ENCODE results near the gene NTF4. TPM values are rescaled to one million over a fixed set of nuclear protein-coding genes. Genes with fewer than 3 reads are reported as not detected.
A peak's percentile ranks its signal among the peaks of the same experiment; 100 is the strongest.
"Not testable (repeated sequence)": the region's sequence is repeated elsewhere in the genome, so short reads cannot be mapped to it uniquely, and the experiment has no call there.

The NTF4 gene
- total and polyA plus RNA-seq, 2 donors from 2014 or later: 0.28 TPM; not detected in 1

- FAIRE-seq (no peak), DNase-seq (no peak)
- TF ChIP-seq CTCF (IDR thresholded peaks at IDR 0.05; ENCODE audit: borderline replicate concordance, extremely low read depth, insufficient read depth): no peak
- Histone ChIP-seq H3K27me3 (ENCODE audit: control insufficient read depth, insufficient read depth, low read length) (no peaks in the 10 kb centered on the region), H3K4me3 (ENCODE audit: low read length in 3 of 3) (no peak overlapping the region), H3K27ac (ENCODE audit: low read depth in 2 of 2, low read length in 2 of 2) (no peak overlapping the region), H3K9me3 (ENCODE audit: control insufficient read depth in 2 of 3, insufficient read depth in 1 of 3, low read length in 3 of 3) (no peaks in the 10 kb centered on the region), H3K36me3 (ENCODE audit: control insufficient read depth in 2 of 3, insufficient read depth in 3 of 3, low read length in 3 of 3) (no peaks in the 10 kb centered on the region), H3K9ac (ENCODE audit: low read length in 3 of 3) (no peak overlapping the region), H3K4me1 (ENCODE audit: control insufficient read depth in 2 of 3, insufficient read depth in 2 of 3, low read depth in 1 of 3, low read length in 3 of 3) (no peaks in the 10 kb centered on the region)
- intact Hi-C loops (cut with DNase I): no loop called here
These were observed 22.4 kb downstream of the NTF4 start for GRCh38 chr19:49042177-49042576.

- H3K27ac ChIP-seq (ENCODE audit: low read depth in 2 of 2, low read length in 2 of 2); DNase-seq; H3K9ac ChIP-seq (ENCODE audit: low read length in 3 of 3); intact Hi-C loops (cut with DNase I); H3K9me3 ChIP-seq (ENCODE audit: control insufficient read depth in 2 of 3, insufficient read depth in 1 of 3, low read length in 3 of 3); H3K27me3 ChIP-seq (ENCODE audit: control insufficient read depth, insufficient read depth, low read length); H3K4me3 ChIP-seq (ENCODE audit: low read length in 3 of 3); H3K4me1 ChIP-seq (ENCODE audit: control insufficient read depth in 2 of 3, insufficient read depth in 2 of 3, low read depth in 1 of 3, low read length in 3 of 3); FAIRE-seq; H3K36me3 ChIP-seq (ENCODE audit: control insufficient read depth in 2 of 3, insufficient read depth in 3 of 3, low read length in 3 of 3): not testable (repeated sequence)
These were observed 24.9 kb downstream of the NTF4 start for GRCh38 chr19:49039736-49040135.

- H3K27ac ChIP-seq (ENCODE audit: low read depth in 2 of 2, low read length in 2 of 2); H3K4me1 ChIP-seq (ENCODE audit: control insufficient read depth in 2 of 3, insufficient read depth in 2 of 3, low read depth in 1 of 3, low read length in 3 of 3); DNase-seq; H3K4me3 ChIP-seq (ENCODE audit: low read length in 3 of 3); H3K27me3 ChIP-seq (ENCODE audit: control insufficient read depth, insufficient read depth, low read length); FAIRE-seq; H3K9ac ChIP-seq (ENCODE audit: low read length in 3 of 3); H3K36me3 ChIP-seq (ENCODE audit: control insufficient read depth in 2 of 3, insufficient read depth in 3 of 3, low read length in 3 of 3); H3K9me3 ChIP-seq (ENCODE audit: control insufficient read depth in 2 of 3, insufficient read depth in 1 of 3, low read length in 3 of 3); intact Hi-C loops (cut with DNase I): not testable (repeated sequence)
These were observed 25.9 kb downstream of the NTF4 start for GRCh38 chr19:49038557-49039276.

- H3K9me3 ChIP-seq (ENCODE audit: control insufficient read depth in 2 of 3, insufficient read depth in 1 of 3, low read length in 3 of 3); H3K36me3 ChIP-seq (ENCODE audit: control insufficient read depth in 2 of 3, insufficient read depth in 3 of 3, low read length in 3 of 3); H3K27ac ChIP-seq (ENCODE audit: low read depth in 2 of 2, low read length in 2 of 2); intact Hi-C loops (cut with DNase I); H3K9ac ChIP-seq (ENCODE audit: low read length in 3 of 3); DNase-seq; FAIRE-seq; H3K4me1 ChIP-seq (ENCODE audit: control insufficient read depth in 2 of 3, insufficient read depth in 2 of 3, low read depth in 1 of 3, low read length in 3 of 3); H3K4me3 ChIP-seq (ENCODE audit: low read length in 3 of 3); H3K27me3 ChIP-seq (ENCODE audit: control insufficient read depth, insufficient read depth, low read length): not testable (repeated sequence)
These were observed 26.5 kb downstream of the NTF4 start for GRCh38 chr19:49038111-49038510.

- H3K4me1 ChIP-seq (ENCODE audit: control insufficient read depth in 2 of 3, insufficient read depth in 2 of 3, low read depth in 1 of 3, low read length in 3 of 3); H3K4me3 ChIP-seq (ENCODE audit: low read length in 3 of 3); H3K36me3 ChIP-seq (ENCODE audit: control insufficient read depth in 2 of 3, insufficient read depth in 3 of 3, low read length in 3 of 3); H3K9ac ChIP-seq (ENCODE audit: low read length in 3 of 3); DNase-seq; H3K9me3 ChIP-seq (ENCODE audit: control insufficient read depth in 2 of 3, insufficient read depth in 1 of 3, low read length in 3 of 3); H3K27ac ChIP-seq (ENCODE audit: low read depth in 2 of 2, low read length in 2 of 2); intact Hi-C loops (cut with DNase I); H3K27me3 ChIP-seq (ENCODE audit: control insufficient read depth, insufficient read depth, low read length); FAIRE-seq: not testable (repeated sequence)
These were observed 27.8 kb downstream of the NTF4 start, which contains the start of gene CGB1 for GRCh38 chr19:49036815-49037214. Gene CGB1, minus strand, starts transcription at chr19:49036895. Its CDS starts 184 bp downstream, at chr19:49036711.

- H3K4me3 ChIP-seq (ENCODE audit: low read length in 3 of 3); FAIRE-seq; H3K27ac ChIP-seq (ENCODE audit: low read depth in 2 of 2, low read length in 2 of 2); H3K36me3 ChIP-seq (ENCODE audit: control insufficient read depth in 2 of 3, insufficient read depth in 3 of 3, low read length in 3 of 3); H3K4me1 ChIP-seq (ENCODE audit: control insufficient read depth in 2 of 3, insufficient read depth in 2 of 3, low read depth in 1 of 3, low read length in 3 of 3); intact Hi-C loops (cut with DNase I); H3K27me3 ChIP-seq (ENCODE audit: control insufficient read depth, insufficient read depth, low read length); H3K9ac ChIP-seq (ENCODE audit: low read length in 3 of 3); H3K9me3 ChIP-seq (ENCODE audit: control insufficient read depth in 2 of 3, insufficient read depth in 1 of 3, low read length in 3 of 3): not testable (repeated sequence)
- DNase-seq: peak in 2 of 5 donors; percentile 30 to 40
These were observed 32.8 kb downstream of the NTF4 start, which contains the start of gene CGB2 for GRCh38 chr19:49031642-49032301. Gene CGB2, plus strand, starts transcription at chr19:49031890. Its CDS starts 206 bp downstream, at chr19:49032096.

GRCh38 chr19:49030323-49030722 lies 34.3 kb downstream of the NTF4 start:
- H3K4me1 ChIP-seq (ENCODE audit: control insufficient read depth in 2 of 3, insufficient read depth in 2 of 3, low read depth in 1 of 3, low read length in 3 of 3); H3K27ac ChIP-seq (ENCODE audit: low read depth in 2 of 2, low read length in 2 of 2); FAIRE-seq; H3K36me3 ChIP-seq (ENCODE audit: control insufficient read depth in 2 of 3, insufficient read depth in 3 of 3, low read length in 3 of 3); DNase-seq; intact Hi-C loops (cut with DNase I); H3K9me3 ChIP-seq (ENCODE audit: control insufficient read depth in 2 of 3, insufficient read depth in 1 of 3, low read length in 3 of 3); H3K4me3 ChIP-seq (ENCODE audit: low read length in 3 of 3); H3K9ac ChIP-seq (ENCODE audit: low read length in 3 of 3); H3K27me3 ChIP-seq (ENCODE audit: control insufficient read depth, insufficient read depth, low read length): not testable (repeated sequence)
